ENCODE results near the gene ZNF236.
A peak's percentile ranks its signal among the peaks of the same experiment; 100 is the strongest.

The ZNF236 gene

GRCh38 chr18:76821356-76821874 is 942 bp upstream of the ZNF236 start:
- no peak for DNase-seq (ENCODE audit: low read depth in 2 of 2)

DNA sequence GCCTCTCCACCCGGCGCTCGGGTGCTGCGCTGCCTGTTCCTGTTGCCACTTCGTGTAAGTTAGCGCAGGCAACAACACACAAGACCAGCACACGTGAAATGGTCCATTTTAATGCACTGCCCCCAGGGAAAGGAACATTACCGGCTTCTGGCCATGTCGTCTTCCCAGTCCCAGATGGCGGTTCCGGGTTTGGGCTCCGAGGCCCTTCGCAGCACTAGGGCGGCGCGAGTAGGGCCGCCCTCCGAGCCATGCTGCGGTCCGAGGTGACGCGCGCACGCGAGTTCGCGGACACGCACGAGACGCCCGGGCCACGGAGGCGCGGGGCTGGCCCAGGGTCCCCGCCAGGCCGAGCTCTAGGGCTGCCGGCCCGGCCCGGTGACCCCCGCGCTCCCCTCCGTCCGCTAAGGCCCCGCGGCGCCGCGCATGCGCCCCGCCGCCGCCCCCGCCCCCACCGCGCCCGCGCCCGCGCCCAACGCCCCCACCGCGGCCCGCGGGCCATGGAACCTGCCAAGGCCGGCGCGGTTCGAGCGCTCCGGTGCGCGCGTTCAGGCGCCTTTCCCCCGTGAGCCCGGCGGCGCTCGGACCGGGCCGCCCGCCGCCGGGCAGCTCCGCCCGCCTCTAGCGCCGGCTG is 367 bp upstream of the ZNF236 start:
- DNase-seq (ENCODE audit: low read depth in 2 of 2): peak; percentile 41 to 43

- no peak for DNase-seq (ENCODE audit: low read depth in 2 of 2)
These were observed 793 bp downstream of the ZNF236 start for GRCh38 chr18:76823161-76823538.

DNA sequence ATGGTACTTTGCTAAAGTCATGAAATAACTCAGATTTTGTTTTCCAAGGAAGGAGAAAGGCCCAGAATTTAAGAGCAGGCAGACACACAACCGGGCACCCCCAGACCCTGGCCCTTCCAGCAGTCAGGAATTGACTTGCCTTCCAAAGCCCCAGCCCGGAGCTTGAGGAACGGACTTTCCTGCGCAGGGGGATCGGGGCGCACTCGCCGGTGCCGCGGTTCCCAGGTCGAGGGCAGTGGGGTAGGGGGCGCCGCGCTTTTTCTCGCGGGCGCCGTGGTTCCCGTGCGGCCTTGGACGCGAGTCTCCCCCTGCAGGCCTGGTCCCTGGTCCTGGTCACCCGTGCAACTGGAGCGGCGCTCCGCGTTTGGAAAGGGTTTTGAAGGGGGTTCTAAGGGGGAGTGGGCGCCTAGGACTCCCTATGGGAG is 1.2 kb downstream of the ZNF236 start:
- DNase-seq (ENCODE audit: low read depth in 2 of 2): no peak

DNA sequence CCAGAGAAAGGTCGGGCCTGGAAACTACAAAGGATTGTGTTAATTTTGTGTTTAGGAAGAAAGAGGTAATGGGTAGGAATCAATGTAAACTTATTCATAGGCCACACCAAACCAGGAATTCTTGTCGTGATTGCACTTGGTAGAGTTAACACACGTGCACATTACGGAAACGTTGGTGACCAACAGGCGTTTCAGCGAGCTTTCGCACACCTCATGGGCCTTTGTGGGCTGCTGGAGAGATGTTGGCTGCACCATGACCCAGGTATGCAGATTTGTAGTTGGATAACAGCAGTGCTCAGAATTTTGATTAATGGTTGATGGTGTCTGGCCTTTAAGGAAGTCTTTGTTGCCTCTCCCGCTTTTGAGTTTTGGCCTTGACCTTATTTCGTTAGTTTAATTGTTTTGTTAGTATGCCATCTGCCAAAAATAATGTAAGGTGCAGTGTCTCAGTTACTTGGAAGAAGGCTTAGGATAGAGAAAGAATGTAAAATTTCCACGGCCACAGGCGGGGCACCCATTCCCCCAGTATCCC is 1.9 kb downstream of the ZNF236 start:
- no peak for DNase-seq (ENCODE audit: low read depth in 2 of 2)

GRCh38 chr18:76824754-76825153 is 2.4 kb downstream of the ZNF236 start:
- no peak for DNase-seq (ENCODE audit: low read depth in 2 of 2)

DNA sequence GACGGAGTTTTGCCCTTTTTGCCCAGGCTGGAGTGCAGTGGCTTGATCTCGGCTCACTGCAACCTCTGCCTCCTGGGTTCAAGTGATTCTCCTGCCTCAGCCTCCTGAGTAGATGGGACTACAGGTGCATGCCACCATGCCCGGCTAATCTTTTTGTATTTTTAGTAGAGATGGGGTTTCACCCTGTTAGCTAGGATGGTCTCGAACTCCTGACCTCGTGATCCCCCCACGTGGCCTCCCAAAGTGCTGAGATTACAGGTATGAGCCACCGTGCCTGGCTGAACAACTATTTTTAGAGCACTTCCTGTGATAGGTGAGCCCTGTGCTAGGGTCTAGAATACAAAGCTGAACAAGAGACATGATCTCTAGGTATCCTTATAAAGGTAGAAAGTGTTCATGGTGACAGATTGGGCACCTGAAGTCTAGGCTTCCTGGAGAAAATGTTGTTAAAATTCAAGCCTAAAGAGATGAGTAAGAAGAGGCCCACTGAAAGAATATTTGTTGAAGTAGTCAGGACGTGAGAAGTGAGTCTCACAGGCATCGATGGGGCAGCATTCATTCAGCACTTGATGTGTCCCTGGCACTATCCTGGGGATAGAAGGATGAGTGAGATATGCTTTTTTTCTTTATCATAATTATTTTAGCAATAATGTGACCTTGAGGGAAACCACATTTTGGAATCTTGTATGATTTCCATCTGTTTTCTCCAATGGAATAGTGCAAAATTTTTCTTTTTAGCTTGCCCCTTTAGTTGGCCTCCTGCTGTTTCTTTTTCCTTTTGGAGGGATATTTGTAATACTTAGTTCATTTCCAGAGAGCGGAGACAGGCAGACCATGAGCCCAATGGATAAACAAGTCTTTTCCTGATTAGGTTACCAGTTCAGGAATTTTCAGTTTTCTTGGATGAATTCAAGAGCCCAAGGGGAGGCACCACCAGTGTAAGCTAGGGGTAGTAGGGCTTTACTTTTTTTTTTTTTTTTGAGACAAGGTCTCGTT is 5.1 kb downstream of the ZNF236 start:
- no peak for DNase-seq (ENCODE audit: low read depth in 2 of 2)

GRCh38 chr18:76834379-76834778 is 12.0 kb downstream of the ZNF236 start:
- DNase-seq (ENCODE audit: low read depth in 2 of 2): no peak

- DNase-seq (ENCODE audit: low read depth in 2 of 2): no peak
These were observed 13.0 kb downstream of the ZNF236 start for GRCh38 chr18:76835380-76835779.

GRCh38 chr18:76837071-76837470 is 14.7 kb downstream of the ZNF236 start:
- no peak for DNase-seq (ENCODE audit: low read depth in 2 of 2)

- DNase-seq (ENCODE audit: low read depth in 2 of 2): no peak
These were observed 15.8 kb downstream of the ZNF236 start for GRCh38 chr18:76838182-76838581.

- no peak for DNase-seq (ENCODE audit: low read depth in 2 of 2)
These were observed 16.9 kb downstream of the ZNF236 start for GRCh38 chr18:76839086-76839794.

DNA sequence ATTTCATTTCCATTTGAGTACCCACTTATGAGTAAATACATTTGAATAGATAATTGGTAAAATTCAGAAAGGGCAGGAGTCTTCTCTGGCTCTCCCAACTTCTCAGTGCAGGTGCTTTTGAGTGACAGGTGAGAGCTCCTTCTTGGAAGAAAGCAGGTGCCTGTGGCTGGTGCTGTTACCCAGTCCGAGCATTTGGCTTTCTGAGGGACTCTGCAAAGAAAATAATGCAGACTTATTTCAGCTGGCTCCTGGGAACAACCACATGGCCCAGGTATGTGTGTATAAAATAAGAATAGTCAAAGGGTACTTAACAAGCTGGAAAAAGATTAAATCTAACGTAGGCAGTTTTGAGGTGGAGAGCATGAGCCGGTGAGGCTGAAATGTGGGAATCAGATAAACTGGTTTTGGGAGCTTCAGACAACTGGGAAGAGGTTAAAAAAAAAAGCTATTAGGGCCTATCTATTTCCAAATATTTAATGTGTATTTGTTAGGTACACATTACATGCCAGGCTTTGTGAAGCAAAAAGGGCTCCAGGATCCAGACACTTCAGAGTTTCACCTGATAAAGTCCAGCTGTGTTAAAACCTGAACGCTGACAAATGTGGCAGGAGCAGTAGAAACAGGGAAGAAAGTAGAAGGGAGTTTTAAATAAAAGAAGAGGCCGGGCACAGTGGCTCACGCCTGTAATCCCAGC is 20.6 kb downstream of the ZNF236 start:
- DNase-seq (ENCODE audit: low read depth in 2 of 2): no peak

- no peak for DNase-seq (ENCODE audit: low read depth in 2 of 2)
These were observed 21.8 kb downstream of the ZNF236 start for GRCh38 chr18:76844144-76844543.

DNA sequence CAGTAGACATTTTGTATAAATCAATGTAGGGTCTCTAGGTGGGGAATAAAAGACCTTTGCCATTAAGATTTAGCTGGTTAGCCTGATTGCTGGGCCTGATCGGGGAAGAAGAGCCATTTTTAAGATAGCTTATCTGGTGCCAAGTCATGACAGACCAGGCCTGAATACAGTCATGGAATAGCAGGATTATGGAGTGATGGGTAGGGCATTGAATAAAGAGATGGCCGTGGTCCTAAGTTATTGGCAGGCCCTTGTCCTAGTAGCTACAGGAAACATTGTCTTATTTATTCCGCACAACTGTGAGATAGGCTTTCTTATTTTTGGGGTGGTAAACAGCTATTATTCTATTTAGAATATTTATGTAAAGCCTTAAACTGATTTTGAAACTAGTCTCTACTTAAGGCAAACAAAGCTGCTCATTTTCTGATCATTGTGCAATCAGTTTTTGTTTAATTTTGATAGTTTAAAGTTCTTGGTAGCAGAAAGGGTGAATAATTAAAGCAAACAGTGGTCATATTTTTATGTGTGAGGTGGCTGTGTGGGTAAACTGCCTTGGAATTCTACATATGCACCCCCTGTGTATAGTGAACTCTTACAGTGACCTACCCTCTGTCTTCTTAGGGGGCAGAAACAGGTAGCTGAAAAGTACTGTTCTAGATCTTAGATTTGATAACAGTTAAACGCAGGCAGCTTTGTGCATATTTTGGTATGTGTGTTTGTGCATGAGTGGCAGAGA is 22.6 kb downstream of the ZNF236 start:
- DNase-seq (ENCODE audit: low read depth in 2 of 2): no peak

DNA sequence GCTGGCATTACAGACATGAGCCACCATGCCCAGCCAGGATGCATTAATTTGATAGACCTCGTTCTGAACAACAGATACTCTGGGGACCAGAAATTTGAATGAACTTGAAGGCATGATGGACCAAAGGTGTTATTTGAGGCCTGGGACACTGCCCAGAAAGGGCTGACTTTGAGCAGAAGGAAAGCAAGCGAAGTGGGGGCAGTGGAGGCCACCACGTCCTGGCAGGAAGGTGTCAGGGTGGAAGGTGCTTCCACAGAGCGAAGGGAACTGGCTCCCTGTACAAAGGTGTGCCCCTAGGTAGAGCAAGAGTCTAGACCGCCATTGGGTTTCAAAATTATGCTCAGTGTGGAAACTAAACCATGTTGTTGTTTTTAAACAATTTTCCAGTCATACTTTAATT is 23.9 kb downstream of the ZNF236 start:
- DNase-seq (ENCODE audit: low read depth in 2 of 2): no peak

GRCh38 chr18:76847916-76848315 is 25.6 kb downstream of the ZNF236 start:
- no peak for DNase-seq (ENCODE audit: low read depth in 2 of 2)

- DNase-seq (ENCODE audit: low read depth in 2 of 2): no peak
These were observed 27.8 kb downstream of the ZNF236 start for GRCh38 chr18:76850112-76850511.

DNA sequence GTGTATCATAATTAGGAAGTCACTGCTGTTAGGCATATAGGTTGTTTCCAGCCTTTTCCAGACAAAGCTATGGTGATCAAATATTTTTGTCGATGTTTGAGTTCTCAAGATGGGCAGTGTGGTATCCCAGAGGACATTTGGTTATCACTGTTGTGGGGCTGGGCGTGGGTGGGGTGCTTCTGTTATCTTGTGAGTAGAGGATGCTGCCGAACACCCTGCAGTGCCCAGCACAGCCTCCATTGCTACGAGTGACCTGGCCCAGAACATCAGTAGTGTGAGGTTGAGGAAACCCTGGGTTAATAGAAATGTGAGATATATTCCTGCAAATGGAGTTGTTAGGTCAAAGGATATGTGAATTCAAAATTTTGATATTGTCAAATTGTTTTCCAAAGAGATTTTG is 33.2 kb downstream of the ZNF236 start:
- no peak for DNase-seq (ENCODE audit: low read depth in 2 of 2)

DNA sequence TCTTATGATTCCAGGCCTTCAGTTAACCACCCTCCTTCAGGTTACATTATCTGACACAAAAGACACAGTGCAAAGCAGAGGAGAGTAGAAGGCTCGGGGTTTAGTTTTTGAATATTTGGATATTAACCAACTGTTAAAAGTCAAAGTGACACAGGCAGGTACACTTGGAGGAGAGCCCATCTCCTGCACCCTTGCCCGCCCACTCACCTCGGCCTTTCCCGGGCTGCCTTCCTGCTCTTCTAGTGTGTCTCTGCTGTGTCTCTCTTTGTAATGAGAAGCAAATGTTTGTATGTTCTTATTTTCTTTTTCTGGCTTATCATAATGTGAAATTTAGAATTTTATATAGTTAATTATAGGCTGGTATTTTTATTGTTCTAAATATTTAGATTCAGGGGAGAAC is 35.1 kb downstream of the ZNF236 start:
- DNase-seq (ENCODE audit: low read depth in 2 of 2): no peak

Measured in stimulated activated CD4-positive, alpha-beta T cell treated with anti-CD3 and anti-CD28 coated beads, Interleukin-12 subunit alpha, Interleukin-12 subunit beta, amount 100 ng/mL, for 24 hours (primary cell).